CD14-positive monocyte (primary cell): ENCODE data around the gene PEX26. TPM values are rescaled to one million over a fixed set of nuclear protein-coding genes. Genes with fewer than 3 reads are reported as not detected.
"Not testable (repeated sequence)": the region's sequence is repeated elsewhere in the genome, so short reads cannot be mapped to it uniquely, and the experiment has no call there.

Experiments used
- DNase-seq, 3 donors: peaks; one replicate each; pipeline ENCODE4 v3.0.0-alpha.2; 2011 to 2022
- H2AFZ ChIP-seq: 2 replicates; pipeline ENCODE4 v1.6.0; 2012; ENCODE audit warnings: mild to moderate bottlenecking, low read depth, low read length, inconsistent platforms; ENCODE audit not compliant: insufficient read depth, poor library complexity, severe bottlenecking
- H3K27ac ChIP-seq, 2 donors: 1 replicate in 1 of 2; 2 replicates in 1 of 2; pipeline ENCODE4 v1.5.1; 2012 to 2013; ENCODE audit warnings: low read length in 2 of 2, control low read depth in 1 of 2, inconsistent platforms in 1 of 2, low read depth in 1 of 2, mild to moderate bottlenecking in 1 of 2
- H3K27me3 ChIP-seq, 2 donors: one replicate each; pipeline versions ENCODE4 v1.6.0 to v1.6.1; 2011 to 2013; ENCODE audit warnings: low read length in 2 of 2; ENCODE audit not compliant: control insufficient read depth in 2 of 2, insufficient read depth in 2 of 2
- H3K36me3 ChIP-seq, 2 donors: replicated peaks in 1 of 2; 1 replicate in 1 of 2; 2 replicates in 1 of 2; pipeline versions ENCODE4 v1.5.1 to v1.6.1; 2012 to 2013; ENCODE audit warnings: low read length in 2 of 2, control low read depth in 1 of 2, inconsistent platforms in 1 of 2, mild to moderate bottlenecking in 1 of 2; ENCODE audit not compliant: insufficient read depth in 2 of 2, control insufficient read depth in 1 of 2
- H3K4me1 ChIP-seq, 2 donors: 1 replicate in 1 of 2; 2 replicates in 1 of 2; pipeline versions ENCODE4 v1.5.1 to v1.6.1; 2012 to 2013; ENCODE audit warnings: low read length in 2 of 2, control low read depth in 1 of 2, inconsistent platforms in 1 of 2, mild to moderate bottlenecking in 1 of 2, moderate library complexity in 1 of 2; ENCODE audit not compliant: insufficient read depth in 2 of 2, control insufficient read depth in 1 of 2
- H3K4me2 ChIP-seq: replicated peaks from 2 replicates; pipeline ENCODE3; 2012; ENCODE audit warnings: low read length, moderate library complexity, mild to moderate bottlenecking; ENCODE audit not compliant: poor library complexity, severe bottlenecking; ENCODE audit errors: extremely low read depth
- H3K4me3 ChIP-seq, 3 experiments: fragments of 200-600 bp in 1 of 3; sonication (generic) in 1 of 3; replicated peaks in 1 of 3; 1 replicate in 2 of 3; 2 replicates in 1 of 3; pipeline ENCODE4 v1.5.1; 2011 to 2013; ENCODE audit warnings: low read length in 3 of 3, mild to moderate bottlenecking in 3 of 3, control low read depth in 2 of 3, low read depth in 2 of 3, inconsistent platforms in 1 of 3, moderate library complexity in 1 of 3
- H3K79me2 ChIP-seq: 2 replicates; pipeline ENCODE4 v1.6.0; 2012; ENCODE audit warnings: mild to moderate bottlenecking, control low read depth, inconsistent platforms, low read length, moderate library complexity; ENCODE audit not compliant: insufficient read depth
- H3K9ac ChIP-seq: 2 replicates; pipeline ENCODE4 v1.6.0; 2017; ENCODE audit warnings: low read length, mild to moderate bottlenecking; ENCODE audit not compliant: insufficient read depth, poor library complexity, severe bottlenecking
- H3K9me3 ChIP-seq, 2 donors: replicated peaks in 1 of 2; 1 replicate in 1 of 2; 2 replicates in 1 of 2; pipeline versions ENCODE4 v1.5.1 to v1.6.1; 2012 to 2013; ENCODE audit warnings: low read length in 2 of 2, control low read depth in 1 of 2; ENCODE audit not compliant: control insufficient read depth in 1 of 2, insufficient read depth in 1 of 2
- H4K20me1 ChIP-seq: 2 replicates; pipeline ENCODE4 v1.6.0; 2012; ENCODE audit warnings: mild to moderate bottlenecking, low read length, control low read depth, moderate library complexity; ENCODE audit not compliant: insufficient read depth
- H3K27ac Mint-ChIP-seq, 7 donors: one replicate each; pipeline ENCODE4 v1.8.0; 2020; ENCODE audit warnings: mild to moderate bottlenecking in 7 of 7, mixed read lengths in 7 of 7, moderate library complexity in 6 of 7, inconsistent platforms in 2 of 7
- H3K27me3 Mint-ChIP-seq, 3 donors: one replicate each; pipeline ENCODE4 v1.8.0; 2021 to 2022; ENCODE audit warnings: low read depth in 3 of 3, mild to moderate bottlenecking in 3 of 3, mixed read lengths in 3 of 3, moderate library complexity in 3 of 3, inconsistent platforms in 1 of 3
- H3K36me3 Mint-ChIP-seq, 2 donors: one replicate each; pipeline ENCODE4 v1.8.0; 2020; ENCODE audit warnings: mixed read lengths in 2 of 2, inconsistent platforms in 1 of 2, mild to moderate bottlenecking in 1 of 2
- H3K4me1 Mint-ChIP-seq: one replicate; pipeline ENCODE4 v1.8.0; 2020; ENCODE audit warnings: mild to moderate bottlenecking, mixed read lengths
- H3K4me3 Mint-ChIP-seq, 2 donors: one replicate each; pipeline ENCODE4 v1.8.0; 2020; ENCODE audit warnings: mild to moderate bottlenecking in 2 of 2, mixed read lengths in 2 of 2, moderate library complexity in 1 of 2
- H3K9me3 Mint-ChIP-seq, 7 donors: one replicate each; pipeline ENCODE4 v1.8.0; 2020 to 2022; ENCODE audit warnings: mixed read lengths in 7 of 7, mild to moderate bottlenecking in 6 of 7, moderate library complexity in 6 of 7, inconsistent platforms in 2 of 7
- CTCF ChIP-seq: fragments of 200-600 bp; IDR thresholded peaks from one replicate; pipeline ENCODE4 v1.8.0; 2022; ENCODE audit warnings: antibody characterized with exemption, mild to moderate bottlenecking
- WGBS: methylation state at CpG from one replicate; pipeline ENCODE4 v1.1.5; 2013; ENCODE audit warnings: missing lambda C conversion rate; ENCODE audit not compliant: insufficient coverage; 5-methylcytosine and 5-hydroxymethylcytosine counted together
- intact Hi-C, 2 donors: fragments of 100-400 bp; cut with micrococcal nuclease; formaldehyde crosslinking; loops; one replicate each; pipeline versions ENCODE4 v1.15.0 to v1.15.1; 2023
- polyA plus RNA-seq, 3 donors: library from polyadenylated mRNA; depleted of rRNA in 1 of 3; unstranded in 2 of 3; stranded (reverse) in 1 of 3; fragments of 300-500 nt in 2 of 3; fragments of >200 nt in 1 of 3; fragmentation: Illumina TruSeq in 2 of 3; gene quantifications; 1 replicate in 2 of 3; 2 replicates in 1 of 3; pipeline ENCODE4 v1.2.3, GENCODE V29; 2012 to 2021

PEX26 gene
- polyA plus RNA-seq, 3 donors = 3.4 to 8.6 (median 3.7) TPM

- Mint-ChIP-seq H3K9me3 (peaks cover 8 to 39% (median 22%) of the 10 kb centered on the region in 7 donors), H3K4me1 (peaks cover 7% of the 10 kb centered on the region), H3K27me3 (peaks cover 27 to 28% (median 27%) of the 10 kb centered on the region in 3 donors), H3K27ac (no peak overlapping the region), H3K4me3 (no peak overlapping the region), H3K36me3 (peaks cover 27 to 45% of the 10 kb centered on the region in 2 donors)
- no peak overlapping the region for H2AFZ ChIP-seq
- peaks cover 7 to 10% of the 10 kb centered on the region in 2 donors for H3K9me3 ChIP-seq
- H3K27me3 ChIP-seq = peaks cover 8 to 14% of the 10 kb centered on the region in 2 donors
- TF ChIP-seq CTCF = no peak
- H3K36me3 ChIP-seq = peaks cover 2 to 28% of the 10 kb centered on the region in 2 donors
- H3K9ac ChIP-seq = no peak overlapping the region
- H4K20me1 ChIP-seq = no peaks in the 10 kb centered on the region
- H3K4me1 ChIP-seq = no peaks in the 10 kb centered on the region
- H3K27ac ChIP-seq = no peak overlapping the region
- H3K4me3 ChIP-seq = no peak overlapping the region
- no peak for DNase-seq
- H3K79me2 ChIP-seq = no peaks in the 10 kb centered on the region
- intact Hi-C loops = no loop called here
- no peak overlapping the region for H3K4me2 ChIP-seq
- no CpG with 5 or more reads among the region's 4 CpGs for WGBS
Observed at GRCh38 chr22:18104566-18104965, 26.8 kb downstream of the PEX26 start.

- H4K20me1 ChIP-seq, H3K9ac ChIP-seq, intact Hi-C loops, H2AFZ ChIP-seq, H3K27ac Mint-ChIP-seq, DNase-seq, H3K4me2 ChIP-seq, H3K79me2 ChIP-seq, H3K27ac ChIP-seq, H3K4me3 ChIP-seq: not testable (repeated sequence)
- Mint-ChIP-seq H3K9me3 (peaks cover 8 to 39% (median 24%) of the 10 kb centered on the region in 7 donors), H3K4me1 (peaks cover 14% of the 10 kb centered on the region), H3K27me3 (peaks cover 39 to 42% (median 40%) of the 10 kb centered on the region in 3 donors), H3K4me3 (peak overlapping the region in 1 of 2 donors; percentile 24), H3K36me3 (peaks cover 24 to 38% of the 10 kb centered on the region in 2 donors)
- 99% methylated on average over 5 of the region's 7 CpGs for WGBS
- Histone ChIP-seq H3K4me1 (peaks cover 0 to 12% of the 10 kb centered on the region in 2 donors), H3K9me3 (peaks cover 7 to 10% of the 10 kb centered on the region in 2 donors), H3K27me3 (peaks cover 18 to 26% of the 10 kb centered on the region in 2 donors), H3K36me3 (peaks cover 0 to 17% of the 10 kb centered on the region in 2 donors)
Observed at GRCh38 chr22:18105981-18106380, 28.2 kb downstream of the PEX26 start.

GRCh38 chr22:18106550-18107341, 29.0 kb downstream of the PEX26 start:
- H4K20me1 ChIP-seq, DNase-seq, H3K4me3 Mint-ChIP-seq, intact Hi-C loops, H2AFZ ChIP-seq, H3K9ac ChIP-seq, H3K27ac Mint-ChIP-seq, H3K4me3 ChIP-seq, H3K36me3 ChIP-seq, H3K4me2 ChIP-seq, H3K27ac ChIP-seq, H3K4me1 Mint-ChIP-seq, H3K79me2 ChIP-seq: not testable (repeated sequence)
- Mint-ChIP-seq H3K36me3 (peaks cover 22 to 32% of the 10 kb centered on the region in 2 donors), H3K9me3 (peaks cover 8 to 39% (median 27%) of the 10 kb centered on the region in 7 donors), H3K27me3 (peaks cover 46 to 49% (median 48%) of the 10 kb centered on the region in 3 donors)
- Histone ChIP-seq H3K9me3 (peaks cover 7 to 10% of the 10 kb centered on the region in 2 donors), H3K27me3 (peaks cover 23 to 34% of the 10 kb centered on the region in 2 donors), H3K4me1 (peaks cover 0 to 12% of the 10 kb centered on the region in 2 donors)
- WGBS = 95% methylated on average over 4 of the region's 4 CpGs
